ENCODE data around the gene MAST2.

- TF ChIP-seq CTCF (IDR thresholded peaks at IDR 0.05) (no peak), POLR2A (IDR thresholded peaks at IDR 0.05) (no peak)
Observed at GRCh38 chr1:45969866-45970265, 166.5 kb downstream of the MAST2 start.

All from heart left ventricle (tissue), 13 donors.